NCI-H345 (cell line): ENCODE data around the gene FGF1.
A peak's percentile ranks its signal among the peaks of the same experiment; 100 is the strongest.

Experiments used
- DNase-seq: peaks from one replicate; lab custom pipeline; 2025; lab: John Stamatoyannopoulos, UW

Gene FGF1

DNA sequence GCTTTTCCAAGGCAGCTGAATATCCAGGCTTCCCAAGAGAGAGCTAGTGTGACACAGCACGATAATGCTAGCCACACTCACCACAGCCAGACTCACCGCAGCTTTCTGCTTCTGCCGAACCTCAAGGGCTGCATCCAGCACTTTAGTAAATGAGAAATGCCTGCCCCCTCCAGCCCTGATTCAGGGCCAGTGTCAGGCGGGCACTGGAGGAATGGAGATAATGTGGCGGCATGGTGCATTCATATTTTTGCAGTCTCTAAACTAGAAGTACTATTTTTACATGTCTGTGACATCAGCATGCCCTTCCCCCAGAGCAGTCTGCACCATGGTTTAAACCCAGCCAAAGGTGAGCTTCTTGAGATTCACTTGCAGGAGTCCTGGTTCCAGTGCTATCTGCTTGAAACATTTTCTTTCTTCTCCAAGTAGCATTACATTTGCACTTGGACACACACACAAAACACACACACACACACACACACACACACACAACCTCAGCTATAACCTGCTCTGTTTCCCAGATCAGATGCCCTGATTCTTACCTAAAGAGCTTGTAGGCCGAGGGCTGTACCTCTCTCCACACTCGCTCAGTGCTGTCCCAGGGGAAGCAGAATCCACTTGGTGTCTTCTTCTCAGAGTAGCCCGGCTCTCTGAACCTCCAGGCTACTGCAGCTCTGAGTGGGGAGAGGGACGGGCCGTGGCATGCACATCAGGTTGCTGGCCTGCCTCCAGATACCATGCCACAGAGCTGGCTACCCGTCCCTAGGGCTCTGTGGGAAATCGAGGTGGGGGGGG lies at the start of gene FGF1:
FGF1 (minus strand) TSS at position 673 of the 792 bp plus-strand sequence. CDS start 71,963 bp downstream, outside the sequence.
- peak; percentile 48 for DNase-seq

DNA sequence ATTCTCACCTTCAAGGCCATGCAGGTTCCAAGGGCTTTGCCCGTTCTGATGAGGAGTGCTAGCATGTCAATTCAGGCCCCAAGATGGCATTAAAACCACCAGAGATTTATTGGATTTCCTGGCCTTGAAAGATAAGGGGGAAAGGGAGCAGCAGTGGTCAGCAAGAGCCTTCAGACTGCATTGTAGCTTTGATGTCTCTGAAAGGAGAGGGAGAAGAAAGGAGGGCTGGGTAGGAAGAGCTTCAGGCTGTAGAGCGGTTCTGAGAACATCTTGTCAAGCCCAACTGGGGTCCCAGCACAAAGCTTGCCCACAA lies 41.8 kb upstream of the FGF1 start:
- no peak for DNase-seq

- no peak for DNase-seq
Measured at GRCh38 chr5:142726188-142726731, 40.4 kb upstream of the FGF1 start.

DNA sequence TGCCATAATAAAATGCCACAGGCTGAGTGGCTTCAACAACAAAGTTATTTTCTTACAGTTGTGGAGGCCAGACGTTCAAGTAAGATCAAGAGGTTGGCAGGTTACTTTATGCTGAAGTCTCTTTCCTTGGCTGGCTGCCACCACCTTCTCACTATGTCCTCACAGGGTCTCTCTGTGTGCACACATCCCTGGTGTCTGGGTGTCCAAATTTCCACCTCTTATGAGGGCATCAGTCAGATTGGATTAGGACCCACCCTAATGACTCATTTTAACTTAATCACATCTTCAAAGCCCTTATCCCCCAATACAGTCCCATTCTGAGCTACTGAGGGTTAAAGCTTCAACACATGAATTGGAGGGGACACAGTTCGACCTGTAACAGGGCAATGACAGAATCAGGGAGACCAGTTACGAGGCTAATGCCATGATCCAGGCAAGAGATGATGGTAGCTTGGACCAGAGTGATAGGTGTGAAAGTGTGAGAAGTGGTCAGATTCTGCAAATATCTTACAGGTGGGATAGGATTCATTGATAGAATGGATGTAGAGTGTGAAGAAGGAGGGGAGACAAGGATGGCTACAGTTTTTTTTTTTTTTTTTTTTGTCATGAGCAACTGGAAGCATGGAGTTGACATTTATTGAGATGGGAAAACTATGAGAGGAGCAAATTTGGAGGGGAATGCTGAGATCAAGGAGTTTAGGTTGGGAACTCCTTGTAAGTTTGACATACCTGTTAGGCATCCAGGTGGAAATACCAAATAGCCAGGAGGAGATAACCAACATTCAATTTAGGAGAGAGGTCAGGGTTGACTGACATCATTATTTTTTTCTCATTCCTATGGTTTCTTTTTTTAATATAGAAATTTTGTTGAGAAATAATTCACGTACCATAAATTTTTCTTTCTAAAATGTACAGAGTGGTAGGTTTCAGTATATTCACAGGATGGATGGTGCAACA lies 39.6 kb upstream of the FGF1 start:
- no peak for DNase-seq

DNA sequence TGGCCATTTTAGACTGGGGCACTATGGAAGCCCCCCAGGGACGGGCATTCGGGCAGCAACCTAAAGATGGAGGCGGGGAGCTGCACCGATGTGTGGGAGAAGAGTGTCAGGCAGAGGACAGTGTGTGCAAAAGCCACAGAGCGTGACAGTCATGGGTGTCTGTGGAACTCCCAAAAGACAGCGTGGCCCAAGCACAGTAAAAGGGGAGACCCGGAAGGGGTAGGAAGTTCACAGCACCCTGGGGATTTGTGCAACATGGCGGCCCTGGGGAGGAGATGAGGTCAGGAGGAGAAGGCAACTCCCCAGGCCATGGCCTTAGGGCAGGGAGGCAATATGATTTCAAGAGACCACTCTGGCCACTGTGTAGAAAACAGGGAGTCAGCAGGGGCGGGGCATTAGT lies 38.9 kb upstream of the FGF1 start:
- DNase-seq, result no peak

GRCh38 chr5:142722896-142723295 lies 37.0 kb upstream of the FGF1 start:
- DNase-seq, result no peak

DNA sequence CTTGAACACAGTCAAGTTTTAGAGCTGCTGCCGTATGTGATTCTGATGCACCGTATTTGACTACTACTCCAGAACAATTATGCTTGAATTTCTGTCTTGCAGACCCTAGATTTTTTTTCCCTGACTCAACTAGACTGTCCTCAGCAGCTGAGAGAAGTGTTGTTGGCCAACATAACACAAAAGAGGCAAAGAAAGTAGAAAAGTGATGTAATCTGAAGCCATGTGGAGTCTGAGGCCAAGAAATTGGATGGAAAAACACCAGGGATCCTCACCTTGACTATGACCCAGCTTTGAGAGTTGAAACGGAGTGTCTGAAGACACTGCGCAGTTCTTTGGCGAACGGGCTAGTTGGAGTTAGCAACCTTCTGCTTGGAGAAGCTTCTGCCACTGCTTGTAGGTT lies 36.3 kb upstream of the FGF1 start:
- DNase-seq, result no peak

GRCh38 chr5:142720641-142721271 lies 34.9 kb upstream of the FGF1 start:
- DNase-seq, result peak; percentile 86

DNA sequence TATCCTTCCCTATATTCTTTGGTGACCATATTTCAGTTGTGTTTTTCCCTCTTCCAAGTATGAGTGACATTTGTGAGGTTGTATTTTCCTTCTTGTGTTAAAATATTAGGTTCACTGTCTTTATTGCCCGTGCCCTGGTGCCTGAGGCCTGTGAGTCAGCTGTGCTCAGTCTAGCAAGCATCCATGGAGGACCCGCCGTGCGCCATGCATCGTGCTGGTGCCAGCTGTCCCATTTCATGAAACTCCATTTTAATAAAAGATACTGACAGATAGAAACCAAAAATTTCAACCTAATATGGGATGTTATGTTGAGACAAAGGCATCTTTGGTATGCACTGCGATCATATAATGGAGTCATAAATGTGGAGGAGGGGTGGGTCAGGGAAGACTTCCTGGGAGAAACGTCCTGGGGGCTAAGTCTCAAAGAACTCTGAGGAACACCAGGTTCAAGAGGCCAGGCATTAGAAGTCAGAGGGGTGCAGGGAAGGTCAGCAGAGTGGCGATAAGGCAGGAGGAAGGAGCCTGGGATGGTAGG lies 34.0 kb upstream of the FGF1 start:
- no peak for DNase-seq

DNA sequence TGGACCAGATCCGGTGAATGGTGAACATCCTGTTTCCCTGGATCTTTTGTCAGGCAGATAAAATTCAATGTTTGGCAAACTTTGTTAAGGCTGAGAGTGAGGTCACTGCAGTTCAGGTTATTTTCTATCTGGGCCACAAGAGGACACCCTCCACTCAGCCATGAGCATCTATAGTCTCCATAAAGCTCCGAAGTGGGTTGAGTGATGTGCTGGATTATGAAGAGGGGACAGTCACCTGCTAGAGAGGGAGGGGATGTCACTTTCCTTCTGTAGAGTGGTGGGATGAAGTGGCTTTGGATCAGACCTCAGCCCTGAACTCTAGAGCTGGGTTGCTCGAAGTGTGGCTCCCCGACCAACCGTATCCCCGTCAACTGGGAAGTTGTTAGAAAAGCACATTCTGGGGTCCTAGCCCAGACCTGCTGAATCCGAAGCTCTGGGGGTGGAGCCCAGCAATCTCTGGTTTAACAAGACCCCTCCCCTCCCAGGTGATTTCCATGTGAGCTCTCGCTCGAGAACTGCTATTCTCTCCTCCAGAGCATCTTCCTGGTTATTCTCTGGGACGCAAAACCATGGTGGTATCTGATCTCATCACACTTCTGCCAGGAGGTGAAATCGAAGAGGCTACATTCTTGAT lies 31.8 kb upstream of the FGF1 start:
- DNase-seq, result peak; percentile 55

DNA sequence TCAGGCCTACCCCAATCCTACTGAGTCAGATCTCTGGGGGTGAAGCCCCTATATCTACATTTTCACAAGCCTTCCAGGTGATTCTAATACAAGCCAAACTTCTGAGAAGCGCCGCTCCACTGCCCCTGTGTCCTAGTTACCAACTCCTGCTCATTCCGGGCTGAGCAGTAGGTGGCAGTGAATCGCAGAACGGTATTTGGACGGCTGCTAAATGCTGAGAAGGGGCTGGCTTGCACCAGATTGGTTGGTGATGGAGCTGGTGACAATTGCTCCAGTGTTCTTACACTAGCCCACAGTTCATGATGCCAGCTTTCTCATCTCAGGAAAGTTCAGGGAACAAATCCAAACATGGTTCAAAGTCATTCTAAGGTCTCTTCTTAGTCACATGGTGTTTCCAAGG lies 31.1 kb upstream of the FGF1 start:
- peak; percentile 55 for DNase-seq

- DNase-seq, result no peak
Measured at GRCh38 chr5:142715291-142715690, 29.4 kb upstream of the FGF1 start.

DNA sequence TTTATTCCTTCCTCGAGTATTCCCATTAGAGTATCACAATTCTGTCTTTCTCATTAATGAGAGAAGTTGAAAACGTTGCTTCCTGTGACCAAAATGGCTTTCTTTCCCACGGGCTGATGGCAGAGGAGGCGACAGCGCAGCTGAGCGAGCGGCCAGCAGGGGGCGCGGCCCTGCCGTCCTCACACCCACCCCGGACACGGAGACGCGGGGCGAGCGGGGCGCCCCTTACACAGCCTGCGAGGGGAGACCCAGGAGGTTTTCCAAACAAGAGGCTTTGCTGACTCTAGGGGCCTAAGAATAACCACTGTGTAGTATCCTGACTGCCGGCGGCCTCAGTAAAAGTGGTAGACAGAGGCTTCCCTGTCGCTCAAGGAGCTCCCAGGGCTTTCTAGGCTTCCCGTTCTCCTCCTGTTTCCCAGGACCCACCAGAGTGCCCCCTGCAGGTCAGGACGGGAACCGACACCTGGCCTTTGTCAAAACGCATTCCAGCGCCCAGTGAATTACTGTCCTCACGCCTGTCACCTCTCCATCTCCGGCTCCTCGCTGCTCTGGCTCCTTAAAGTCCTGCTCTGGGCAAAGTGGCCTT lies 27.3 kb upstream of the FGF1 start:
- DNase-seq, result peak; percentile 89

DNA sequence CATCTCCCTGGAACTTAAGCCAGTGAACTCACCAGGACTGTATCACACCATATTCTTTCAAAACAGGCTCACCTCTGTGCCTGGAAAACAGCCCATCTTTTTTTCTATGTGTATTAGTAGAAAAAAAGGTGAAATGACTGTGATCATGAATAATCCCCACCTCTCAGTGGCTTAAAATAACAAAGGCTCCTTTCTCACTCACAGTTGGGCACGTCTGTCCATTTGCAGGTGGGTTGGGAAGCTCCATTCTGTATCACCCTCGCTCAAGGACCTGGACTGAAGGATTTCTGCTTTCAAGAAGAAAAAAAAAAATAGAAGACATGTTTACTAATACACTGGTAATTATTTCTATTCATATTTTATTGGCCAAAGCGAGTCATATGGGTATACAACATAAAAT lies 17.3 kb upstream of the FGF1 start:
- DNase-seq, result no peak

- DNase-seq, result no peak
Measured at GRCh38 chr5:142701673-142702311, 15.9 kb upstream of the FGF1 start.

GRCh38 chr5:142700566-142700965 lies 14.7 kb upstream of the FGF1 start:
- DNase-seq, result no peak

GRCh38 chr5:142699184-142699720 lies 13.4 kb upstream of the FGF1 start:
- peak; percentile 83 for DNase-seq

DNA sequence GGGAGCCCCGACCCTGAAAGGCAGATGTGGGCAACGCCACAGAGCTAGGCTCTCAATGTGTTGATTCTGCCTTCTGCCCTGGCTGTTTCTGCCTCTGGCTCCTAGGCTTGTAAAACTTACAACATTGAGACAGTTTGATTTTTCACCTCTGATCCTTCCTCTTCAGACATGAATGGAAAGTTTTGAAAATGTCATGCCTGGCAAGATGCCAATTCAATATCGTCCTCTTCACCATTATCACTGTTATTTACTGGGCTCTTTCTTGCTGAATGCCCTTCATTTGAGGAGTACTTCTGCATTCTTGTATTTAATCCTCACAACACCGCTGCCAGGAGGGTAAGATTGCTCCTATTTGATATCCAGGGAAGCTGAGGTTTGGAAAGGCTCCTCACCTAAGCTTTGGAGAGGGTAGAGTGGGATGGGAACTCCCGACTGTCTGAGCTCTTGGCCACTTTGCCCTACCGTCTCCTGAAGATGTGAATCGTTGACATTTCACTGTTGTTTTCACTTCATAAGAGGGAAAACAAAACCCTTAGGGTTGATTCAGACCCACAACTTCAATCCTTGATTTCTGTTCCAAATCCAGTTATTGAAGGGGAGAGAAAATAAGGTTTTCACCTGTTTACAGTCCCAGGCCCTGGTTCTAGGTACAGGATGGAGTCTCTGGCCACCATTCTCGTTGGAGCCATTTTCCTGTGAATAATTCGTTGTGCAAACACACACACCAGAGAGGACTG lies 12.7 kb upstream of the FGF1 start:
- DNase-seq, result peak; percentile 21

DNA sequence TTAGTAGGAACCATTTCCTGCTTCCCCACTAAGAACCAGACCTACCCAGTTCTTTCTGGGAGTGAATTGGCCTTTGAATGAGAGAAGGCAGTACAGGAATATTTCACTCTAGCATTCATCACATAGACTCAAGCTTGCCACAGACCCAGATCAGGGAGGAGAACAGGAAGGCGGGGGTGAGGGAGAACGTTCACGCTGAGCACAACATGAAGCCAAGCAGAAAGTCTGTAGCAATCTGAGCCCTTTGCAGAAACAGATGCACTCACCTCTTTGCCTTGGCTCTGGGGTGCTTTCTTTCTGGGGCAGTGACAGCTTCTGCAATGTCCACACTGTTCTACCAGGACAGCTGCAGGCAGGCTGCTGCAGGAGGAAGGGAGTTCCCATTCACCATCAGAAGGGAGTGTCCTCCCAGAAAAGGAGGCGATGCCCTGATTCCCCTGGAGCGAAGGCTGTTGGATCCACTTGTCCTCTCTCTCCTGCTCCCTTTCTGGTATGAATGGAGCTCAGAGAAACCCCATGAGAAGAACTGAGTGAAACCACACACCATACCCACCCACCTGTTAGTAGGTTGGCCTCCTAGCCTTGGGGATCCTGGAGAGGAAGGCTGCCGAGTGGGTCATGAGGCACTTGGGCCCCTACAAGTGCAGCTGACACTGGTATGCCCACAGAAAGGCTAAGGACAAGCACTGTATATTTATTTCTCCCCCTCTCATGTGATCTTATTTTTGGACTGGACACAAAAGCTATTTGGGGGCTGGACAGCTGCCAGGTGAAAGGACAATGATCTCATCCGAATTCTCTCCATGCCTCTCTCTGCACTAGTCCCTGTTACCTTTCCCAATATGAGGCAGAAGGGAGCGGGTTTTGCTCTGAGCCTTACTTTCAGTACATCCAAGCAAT lies 11.7 kb upstream of the FGF1 start:
- peak; percentile 70 for DNase-seq
